ENCODE data around the gene FOXF1. TPM values are rescaled to one million over a fixed set of nuclear protein-coding genes. Genes with fewer than 3 reads are reported as not detected.

Gene FOXF1
- total and polyA plus RNA-seq, 4 donors: 12.2 to 34.4 (median 19.1) TPM

GRCh38 chr16:86498155-86498670, 12.1 kb upstream of the FOXF1 start:
- ATAC-seq (ENCODE audit: insufficient read depth, low FRiP score): no peak
- peaks cover 0 to 27% (median 0%) of the 10 kb centered on the region in 5 donors for H3K4me1 ChIP-seq (ENCODE audit: control insufficient read depth in 5 of 5, insufficient read depth in 5 of 5, low read length in 5 of 5)
- peaks cover 0 to 2% (median 0%) of the 10 kb centered on the region in 4 donors for H3K36me3 ChIP-seq (ENCODE audit: control insufficient read depth in 4 of 4, insufficient read depth in 4 of 4, low read length in 4 of 4)
- peaks cover 4 to 83% (median 37%) of the 10 kb centered on the region in 3 donors for H3K27me3 ChIP-seq (ENCODE audit: control insufficient read depth in 3 of 3, insufficient read depth in 3 of 3, low read length in 2 of 3)
- H3K9me3 ChIP-seq (ENCODE audit: control insufficient read depth in 4 of 4, insufficient read depth in 3 of 4, low read length in 3 of 4): peaks cover 0 to 3% (median 0%) of the 10 kb centered on the region in 4 donors
- no peak for TF ChIP-seq CTCF (IDR thresholded peaks at IDR 0.05; ENCODE audit: control extremely low read depth, extremely low read depth)
- peak overlapping the region; percentile 30 for H3K4me3 ChIP-seq
- H3K27ac ChIP-seq (ENCODE audit: low read depth in 1 of 2, low read length in 1 of 2): peak overlapping the region in 1 of 2 donors; percentile 76
- DNase-seq: peak in 2 of 3 donors; percentile 25 to 45
- WGBS, 2 donors: 6 to 8% methylated on average over 29 of the region's 29 CpGs
- no peak overlapping the region for H3K9ac ChIP-seq (ENCODE audit: insufficient read depth in 1 of 2, low read length in 2 of 2)

- peak; percentile 79 to 87 (median 83) for DNase-seq
- Histone ChIP-seq H3K36me3 (ENCODE audit: control insufficient read depth in 4 of 4, insufficient read depth in 4 of 4, low read length in 4 of 4) (peaks cover 0 to 2% (median 0%) of the 10 kb centered on the region in 4 donors), H3K27ac (ENCODE audit: low read depth in 1 of 2, low read length in 1 of 2) (peak overlapping the region in 1 of 2 donors; percentile 76), H3K4me1 (ENCODE audit: control insufficient read depth in 5 of 5, insufficient read depth in 5 of 5, low read length in 5 of 5) (peaks cover 0 to 27% (median 0%) of the 10 kb centered on the region in 5 donors), H3K9ac (ENCODE audit: insufficient read depth in 1 of 2, low read length in 2 of 2) (peak overlapping the region in 1 of 2 donors; percentile 25), H3K9me3 (ENCODE audit: control insufficient read depth in 4 of 4, insufficient read depth in 3 of 4, low read length in 3 of 4) (peaks cover 0 to 3% (median 0%) of the 10 kb centered on the region in 4 donors), H3K4me3 (peak overlapping the region; percentile 30), H3K27me3 (ENCODE audit: control insufficient read depth in 3 of 3, insufficient read depth in 3 of 3, low read length in 2 of 3) (peaks cover 4 to 83% (median 33%) of the 10 kb centered on the region in 3 donors)
- no peak for TF ChIP-seq CTCF (IDR thresholded peaks at IDR 0.05; ENCODE audit: control extremely low read depth, extremely low read depth)
- ATAC-seq (ENCODE audit: insufficient read depth, low FRiP score): no peak
- WGBS, 2 donors: 7 to 8% methylated on average over 61 of the region's 61 CpGs
These were observed 11.5 kb upstream of the FOXF1 start for GRCh38 chr16:86498671-86499439.

GRCh38 chr16:86499440-86499786, 10.9 kb upstream of the FOXF1 start:
- Histone ChIP-seq H3K27me3 (ENCODE audit: control insufficient read depth in 3 of 3, insufficient read depth in 3 of 3, low read length in 2 of 3) (peaks cover 4 to 81% (median 33%) of the 10 kb centered on the region in 3 donors), H3K4me3 (no peak overlapping the region)
- WGBS, 2 donors: 13 to 28% methylated on average over 4 of the region's 4 CpGs

More at GRCh38 chr16:86499440-86499786, 10.9 kb upstream of the FOXF1 start:
- Histone ChIP-seq H3K27ac (ENCODE audit: low read depth in 1 of 2, low read length in 1 of 2) (peak overlapping the region in 1 of 2 donors; percentile 76), H3K9me3 (ENCODE audit: control insufficient read depth in 4 of 4, insufficient read depth in 3 of 4, low read length in 3 of 4) (peaks cover 0 to 3% (median 0%) of the 10 kb centered on the region in 4 donors), H3K4me1 (ENCODE audit: control insufficient read depth in 5 of 5, insufficient read depth in 5 of 5, low read length in 5 of 5) (peaks cover 0 to 32% (median 0%) of the 10 kb centered on the region in 5 donors), H3K9ac (ENCODE audit: insufficient read depth in 1 of 2, low read length in 2 of 2) (no peak overlapping the region), H3K36me3 (ENCODE audit: control insufficient read depth in 4 of 4, insufficient read depth in 4 of 4, low read length in 4 of 4) (peaks cover 0 to 2% (median 0%) of the 10 kb centered on the region in 4 donors)
- no peak for TF ChIP-seq CTCF (IDR thresholded peaks at IDR 0.05; ENCODE audit: control extremely low read depth, extremely low read depth)
- no peak for DNase-seq
- no peak for ATAC-seq (ENCODE audit: insufficient read depth, low FRiP score)

Measured in lung (tissue), 12 donors.